Sigmoid colon (tissue), 7 donors: ENCODE data around the gene DMBT1. TPM values are rescaled to one million over a fixed set of nuclear protein-coding genes. Genes with fewer than 3 reads are reported as not detected.
A peak's percentile ranks its signal among the peaks of the same experiment; 100 is the strongest.

Experiments used
- DNase-seq: peaks from one replicate; pipeline ENCODE4 v3.0.0-alpha.2; 2019
- H3K27ac ChIP-seq, 4 donors: fragments of 200-600 bp; sonication (generic); one replicate each; pipeline ENCODE4 v1.5.1; 2016 to 2019; ENCODE audit warnings: mild to moderate bottlenecking in 1 of 4
- H3K27me3 ChIP-seq, 3 donors: fragments of 200-600 bp; sonication (generic); one replicate each; pipeline ENCODE4 v1.5.1; 2019; ENCODE audit warnings: mild to moderate bottlenecking in 1 of 3
- H3K36me3 ChIP-seq, 4 donors: fragments of 200-600 bp; sonication (generic); one replicate each; pipeline ENCODE4 v1.5.1; 2016 to 2019
- H3K4me1 ChIP-seq, 4 donors: fragments of 200-600 bp; sonication (generic); one replicate each; pipeline ENCODE4 v1.5.1; 2017 to 2019
- H3K4me3 ChIP-seq, 4 donors: fragments of 200-600 bp; sonication (generic); one replicate each; pipeline ENCODE4 v1.5.1; 2017 to 2019; ENCODE audit warnings: mild to moderate bottlenecking in 2 of 4, moderate library complexity in 1 of 4
- H3K9me3 ChIP-seq, 4 donors: fragments of 200-600 bp in 3 of 4; sonication (generic) in 3 of 4; one replicate each; pipeline versions ENCODE4 v1.5.1 to v1.6.1; 2013 to 2019
- EP300 ChIP-seq, 4 donors: sonication (generic); formaldehyde crosslinking; IDR thresholded peaks; one replicate each; pipeline ENCODE4 v1.6.1; 2017; ENCODE audit warnings: antibody characterized with exemption in 4 of 4
- POLR2A ChIP-seq, 2 donors: fragments of 450-650 bp; IDR thresholded peaks; one replicate each; pipeline ENCODE4 v1.6.1; 2016; ENCODE audit warnings: antibody characterized with exemption in 2 of 2, mild to moderate bottlenecking in 2 of 2, moderate library complexity in 2 of 2
- POLR2AphosphoS5 ChIP-seq, 4 donors: sonication (generic); formaldehyde crosslinking; IDR thresholded peaks; one replicate each; pipeline ENCODE4 v1.6.1; 2017; ENCODE audit warnings: antibody characterized with exemption in 4 of 4
- WGBS, 2 donors: extraction: QIAGEN DNeasy Blood & Tissue Kit; methylation state at CpG; one replicate each; pipeline ENCODE4 v1.1.7; 2013; 5-methylcytosine and 5-hydroxymethylcytosine counted together
- intact Hi-C: fragments of 100-400 bp; cut with DNase I; formaldehyde crosslinking; loops from one replicate; pipeline ENCODE4 v1.15.1; 2023
- polyA plus RNA-seq, 3 donors: library from polyadenylated mRNA; stranded (reverse); fragments of 200-250 nt; gene quantifications; one replicate each; pipeline ENCODE4 v1.2.3, GENCODE V29; 2013
- total RNA-seq, 4 donors: library from RNA; depleted of rRNA; stranded (reverse); fragments of >200 nt; gene quantifications; one replicate each; pipeline ENCODE4 v1.1.0, GENCODE V29; 2016
- TF ChIP-seq, protein P1 (sequence below), 4 experiments: fragments of 450-650 bp in 3 of 4; fragments of 200-600 bp in 1 of 4; IDR thresholded peaks; one replicate each; pipeline ENCODE4 v1.5.1; 2016 to 2019; ENCODE audit warnings: antibody characterized with exemption in 4 of 4, mild to moderate bottlenecking in 3 of 4, moderate library complexity in 2 of 4
- donor health status: healthy with polysubstance abuse.
- donor health status: Bipolar disorder and iron deficiency.
- donor health status: healthy.

DMBT1 gene
- total RNA-seq (under 1 TPM in 2 of 4 donors, not detected in 2; under 0.01 TPM), polyA plus RNA-seq (100 to 1,000 TPM in 1 of 3 donors, 1 to 10 TPM in 2; 1.2 to 677 (median 7.2) TPM)

DNA sequence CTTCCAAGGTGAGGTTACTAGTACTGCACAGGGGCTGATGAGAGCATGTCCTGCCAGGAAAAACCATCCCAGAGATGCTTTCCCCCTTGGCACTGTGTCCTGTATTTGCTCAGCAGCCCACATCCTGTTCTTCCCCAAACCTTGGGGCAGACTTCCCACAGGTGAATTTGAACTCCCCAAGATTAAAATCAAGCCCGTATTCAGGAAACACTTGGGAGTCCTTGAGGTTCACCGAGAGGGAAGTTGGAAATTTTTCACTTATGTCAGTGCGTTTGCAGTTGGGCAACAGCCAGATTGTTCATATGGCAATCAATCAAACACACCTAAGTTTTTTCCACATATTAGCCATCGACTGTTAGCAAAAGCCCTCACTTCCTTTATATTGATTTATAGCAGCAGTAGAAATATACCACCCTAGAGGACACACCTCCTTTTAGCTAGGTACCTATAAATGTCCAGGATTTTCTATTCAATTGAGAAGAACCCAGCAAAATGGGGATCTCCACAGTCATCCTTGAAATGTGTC lies at the start of gene DMBT1:
Gene DMBT1, plus strand, starts transcription at position 476 of the 526 bp plus-strand sequence. Its CDS starts 17 bp downstream, at position 493.
- H3K27me3 ChIP-seq, result peaks cover 0 to 18% (median 0%) of the 10 kb centered on the region in 3 donors
- H3K9me3 ChIP-seq, result no peaks in the 10 kb centered on the region
- no peak within 1 kb of the TSS for H3K4me3 ChIP-seq
- DNase-seq, result no peak
- TF ChIP-seq, protein P1, sequence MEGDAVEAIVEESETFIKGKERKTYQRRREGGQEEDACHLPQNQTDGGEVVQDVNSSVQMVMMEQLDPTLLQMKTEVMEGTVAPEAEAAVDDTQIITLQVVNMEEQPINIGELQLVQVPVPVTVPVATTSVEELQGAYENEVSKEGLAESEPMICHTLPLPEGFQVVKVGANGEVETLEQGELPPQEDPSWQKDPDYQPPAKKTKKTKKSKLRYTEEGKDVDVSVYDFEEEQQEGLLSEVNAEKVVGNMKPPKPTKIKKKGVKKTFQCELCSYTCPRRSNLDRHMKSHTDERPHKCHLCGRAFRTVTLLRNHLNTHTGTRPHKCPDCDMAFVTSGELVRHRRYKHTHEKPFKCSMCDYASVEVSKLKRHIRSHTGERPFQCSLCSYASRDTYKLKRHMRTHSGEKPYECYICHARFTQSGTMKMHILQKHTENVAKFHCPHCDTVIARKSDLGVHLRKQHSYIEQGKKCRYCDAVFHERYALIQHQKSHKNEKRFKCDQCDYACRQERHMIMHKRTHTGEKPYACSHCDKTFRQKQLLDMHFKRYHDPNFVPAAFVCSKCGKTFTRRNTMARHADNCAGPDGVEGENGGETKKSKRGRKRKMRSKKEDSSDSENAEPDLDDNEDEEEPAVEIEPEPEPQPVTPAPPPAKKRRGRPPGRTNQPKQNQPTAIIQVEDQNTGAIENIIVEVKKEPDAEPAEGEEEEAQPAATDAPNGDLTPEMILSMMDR (IDR thresholded peaks at IDR 0.05), result no peak
- no peaks in the 10 kb centered on the region for H3K36me3 ChIP-seq
- 15 to 18% methylated on average over 4 of the region's 4 CpGs for WGBS, 2 donors
- no peaks in the 10 kb centered on the region for H3K4me1 ChIP-seq
- intact Hi-C loops, result loop anchor here (10.0 kb wide), 1 partner anchor 144 kb away; no protein-coding TSS in a partner anchor
- H3K27ac ChIP-seq, result no peak within 1 kb of the TSS

DNA sequence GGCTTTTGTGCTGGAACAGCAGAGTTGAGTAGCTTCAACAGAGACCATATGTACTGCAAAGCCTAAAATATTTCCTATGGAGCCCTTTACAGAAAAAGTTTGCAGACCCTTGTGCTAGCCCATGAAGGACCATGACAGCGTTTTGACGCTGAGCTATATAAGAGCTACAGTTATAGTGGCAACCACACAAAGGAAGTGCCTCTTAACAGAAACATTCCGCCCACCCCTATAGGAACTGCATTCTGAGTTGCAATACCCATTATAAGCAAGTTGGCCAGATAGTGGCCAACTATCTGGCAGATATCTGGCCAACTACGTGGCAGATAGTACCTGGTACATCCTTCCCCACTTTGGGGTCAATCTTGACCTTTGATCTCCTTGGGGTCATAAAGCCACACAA lies 47.5 kb upstream of the DMBT1 start:
- TF ChIP-seq, protein P1 (IDR thresholded peaks at IDR 0.05), result no peak
- TF ChIP-seq EP300 (IDR thresholded peaks at IDR 0.05) (no peak), POLR2A (IDR thresholded peaks at IDR 0.05) (no peak)
- DNase-seq, result no peak
- intact Hi-C loops, result no loop called here
- Histone ChIP-seq H3K9me3 (no peaks in the 10 kb centered on the region), H3K27me3 (no peaks in the 10 kb centered on the region), H3K4me3 (no peak overlapping the region), H3K27ac (no peak overlapping the region), H3K36me3 (peaks cover 18 to 84% (median 43%) of the 10 kb centered on the region in 4 donors), H3K4me1 (no peaks in the 10 kb centered on the region)
- WGBS, 2 donors, result 67 to 88% methylated on average over 4 of the region's 4 CpGs

DNA sequence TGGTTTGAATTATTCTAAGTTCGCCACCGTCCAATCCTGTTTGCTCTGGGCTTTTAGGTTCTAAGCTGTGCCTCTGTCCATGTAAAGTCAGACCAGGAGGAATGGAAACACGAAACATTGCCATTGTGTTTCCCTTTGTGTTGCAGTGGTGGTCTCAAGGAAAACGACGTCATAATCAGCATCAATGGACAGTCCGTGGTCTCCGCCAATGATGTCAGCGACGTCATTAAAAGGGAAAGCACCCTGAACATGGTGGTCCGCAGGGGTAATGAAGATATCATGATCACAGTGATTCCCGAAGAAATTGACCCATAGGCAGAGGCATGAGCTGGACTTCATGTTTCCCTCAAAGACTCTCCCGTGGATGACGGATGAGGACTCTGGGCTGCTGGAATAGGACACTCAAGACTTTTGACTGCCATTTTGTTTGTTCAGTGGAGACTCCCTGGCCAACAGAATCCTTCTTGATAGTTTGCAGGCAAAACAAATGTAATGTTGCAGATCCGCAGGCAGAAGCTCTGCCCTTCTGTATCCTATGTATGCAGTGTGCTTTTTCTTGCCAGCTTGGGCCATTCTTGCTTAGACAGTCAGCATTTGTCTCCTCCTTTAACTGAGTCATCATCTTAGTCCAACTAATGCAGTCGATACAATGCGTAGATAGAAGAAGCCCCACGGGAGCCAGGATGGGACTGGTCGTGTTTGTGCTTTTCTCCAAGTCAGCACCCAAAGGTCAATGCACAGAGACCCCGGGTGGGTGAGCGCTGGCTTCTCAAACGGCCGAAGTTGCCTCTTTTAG lies 46.3 kb upstream of the DMBT1 start:
- TF ChIP-seq POLR2AphosphoS5 (IDR thresholded peaks at IDR 0.05), result no peak
- no peak for TF ChIP-seq POLR2A (IDR thresholded peaks at IDR 0.05)
- TF ChIP-seq, protein P1 (IDR thresholded peaks at IDR 0.05), result no peak
- no peak for TF ChIP-seq EP300 (IDR thresholded peaks at IDR 0.05)
- intact Hi-C loops, result no loop called here
- no peaks in the 10 kb centered on the region for H3K27me3 ChIP-seq
- H3K4me1 ChIP-seq, result no peaks in the 10 kb centered on the region
- no peak overlapping the region for H3K4me3 ChIP-seq
- WGBS, 2 donors, result 91 to 95% methylated on average over 22 of the region's 22 CpGs
- H3K36me3 ChIP-seq, result peaks cover 9 to 72% (median 31%) of the 10 kb centered on the region in 4 donors
- H3K9me3 ChIP-seq, result no peaks in the 10 kb centered on the region
- DNase-seq, result no peak
- H3K27ac ChIP-seq, result peak overlapping the region in 2 of 4 donors; percentile 19 to 41

DNA sequence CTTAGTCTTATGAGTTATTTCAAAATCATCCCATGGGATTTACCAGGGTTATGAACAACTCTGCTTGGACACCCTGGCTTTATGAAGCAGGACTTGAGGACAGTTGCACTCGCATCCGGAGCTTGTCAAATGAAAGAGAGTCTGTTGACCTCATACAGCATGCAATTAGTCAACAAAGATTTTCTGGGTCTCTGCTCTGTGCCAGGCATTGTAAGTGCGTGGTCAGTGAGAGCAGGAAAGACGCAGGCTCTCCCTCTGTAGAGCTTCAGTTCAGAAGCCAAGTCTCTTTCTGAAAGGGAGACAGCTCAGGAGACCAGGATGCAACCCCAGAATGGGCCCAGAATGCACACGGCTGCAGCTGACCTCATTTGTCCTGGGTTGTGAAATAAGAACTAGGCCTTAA lies 45.5 kb upstream of the DMBT1 start:
- no peak for DNase-seq
- intact Hi-C loops, result no loop called here
- TF ChIP-seq POLR2AphosphoS5 (IDR thresholded peaks at IDR 0.05), result peak in 3 of 4 donors; percentile 6 to 27 (median 16)
- no peak for TF ChIP-seq EP300 (IDR thresholded peaks at IDR 0.05)
- H3K27me3 ChIP-seq, result no peaks in the 10 kb centered on the region
- H3K4me3 ChIP-seq, result no peak overlapping the region
- 84 to 86% methylated on average over 5 of the region's 5 CpGs for WGBS, 2 donors
- H3K27ac ChIP-seq, result peak overlapping the region in 3 of 4 donors; percentile 19 to 43 (median 35)
- H3K9me3 ChIP-seq, result no peaks in the 10 kb centered on the region
- peaks cover 9 to 64% (median 30%) of the 10 kb centered on the region in 4 donors for H3K36me3 ChIP-seq
- H3K4me1 ChIP-seq, result no peaks in the 10 kb centered on the region

DNA sequence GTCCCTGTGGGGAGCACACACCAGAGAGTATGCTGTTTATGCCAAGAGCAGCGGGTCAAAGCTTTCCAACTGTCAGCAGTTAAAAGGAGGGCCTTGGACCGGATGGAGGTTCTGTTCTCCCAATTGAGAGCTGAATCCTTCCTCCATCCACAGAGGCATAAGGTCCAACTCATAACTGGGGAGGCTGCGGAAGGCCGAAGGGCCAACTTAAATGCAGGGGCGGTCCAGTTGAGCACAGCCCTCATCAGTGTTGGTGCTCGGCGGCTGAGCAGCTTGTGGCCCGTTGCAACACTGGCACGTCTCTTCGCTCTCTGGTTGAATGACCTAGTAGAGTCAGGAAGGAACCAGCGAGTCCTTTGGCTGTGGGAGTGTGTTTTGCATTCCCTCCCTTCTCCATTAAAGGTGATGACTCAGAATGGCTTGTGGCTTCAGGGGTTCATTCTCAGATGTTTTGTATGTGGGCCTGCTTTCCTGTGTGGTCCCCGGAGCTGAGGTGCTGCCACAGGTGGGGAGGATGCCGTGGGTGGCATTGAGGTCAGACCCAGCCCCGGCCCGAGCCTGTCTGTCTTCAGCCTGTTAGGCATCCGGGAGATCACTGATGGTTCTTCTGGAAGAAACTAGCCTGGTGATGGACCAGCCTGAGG lies 44.8 kb upstream of the DMBT1 start:
- no peaks in the 10 kb centered on the region for H3K4me1 ChIP-seq
- H3K27me3 ChIP-seq, result no peaks in the 10 kb centered on the region
- no peaks in the 10 kb centered on the region for H3K9me3 ChIP-seq
- H3K4me3 ChIP-seq, result no peak overlapping the region
- peaks cover 9 to 57% (median 25%) of the 10 kb centered on the region in 4 donors for H3K36me3 ChIP-seq
- WGBS, 2 donors, result 77 to 87% methylated on average over 16 of the region's 16 CpGs
- peak overlapping the region in 3 of 4 donors; percentile 6 to 43 (median 35) for H3K27ac ChIP-seq
- intact Hi-C loops, result no loop called here
- TF ChIP-seq, protein P1 (IDR thresholded peaks at IDR 0.05), result no peak
- no peak for TF ChIP-seq EP300 (IDR thresholded peaks at IDR 0.05)
- TF ChIP-seq POLR2AphosphoS5 (IDR thresholded peaks at IDR 0.05), result no peak
- TF ChIP-seq POLR2A (IDR thresholded peaks at IDR 0.05), result no peak
- DNase-seq, result no peak
